Hepatocyte (in vitro differentiated cells): Measurements from ENCODE around the gene EPDR1. TPM values are rescaled to one million over a fixed set of nuclear protein-coding genes. Genes with fewer than 3 reads are reported as not detected.

Experiments
- DNase-seq: peaks from one replicate; pipeline ENCODE4 v3.0.0-alpha.2; 2016; ENCODE audit warnings: low spot score
- H2AFZ ChIP-seq: fragments of 200-600 bp; sonication (generic); 2 replicates; pipeline ENCODE4 v1.6.0; 2016; ENCODE audit warnings: antibody characterized with exemption, mild to moderate bottlenecking
- H3K27ac ChIP-seq: fragments of 200-600 bp; sonication (generic); 2 replicates; pipeline ENCODE4 v1.5.1; 2016; ENCODE audit warnings: mild to moderate bottlenecking
- H3K27me3 ChIP-seq: fragments of 200-600 bp; sonication (generic); 2 replicates; pipeline ENCODE4 v1.6.1; 2016
- H3K36me3 ChIP-seq: fragments of 200-600 bp; sonication (generic); replicated peaks from 2 replicates; pipeline ENCODE4 v1.5.1; 2016; ENCODE audit warnings: low read depth; ENCODE audit not compliant: insufficient read depth
- H3K4me1 ChIP-seq: fragments of 200-600 bp; sonication (generic); 2 replicates; pipeline ENCODE4 v1.5.1; 2016; ENCODE audit warnings: mild to moderate bottlenecking, moderate library complexity; ENCODE audit not compliant: insufficient read depth
- H3K4me2 ChIP-seq: fragments of 200-600 bp; sonication (generic); 2 replicates; pipeline ENCODE4 v1.6.0; 2016
- H3K4me3 ChIP-seq: fragments of 200-600 bp; sonication (generic); 2 replicates; pipeline ENCODE4 v1.5.1; 2016; ENCODE audit warnings: mild to moderate bottlenecking
- H3K79me2 ChIP-seq: fragments of 200-600 bp; sonication (generic); 2 replicates; pipeline ENCODE4 v1.6.0; 2017; ENCODE audit warnings: mild to moderate bottlenecking
- H3K9me2 ChIP-seq: fragments of 200-600 bp; sonication (generic); replicated peaks from 2 replicates; pipeline ENCODE4 v1.6.0; 2017; ENCODE audit warnings: mild to moderate bottlenecking; ENCODE audit not compliant: insufficient read depth
- H3K9me3 ChIP-seq: fragments of 200-600 bp; sonication (generic); 2 replicates; pipeline ENCODE4 v1.5.1; 2016; ENCODE audit warnings: low read depth, mild to moderate bottlenecking
- H4K20me1 ChIP-seq: fragments of 200-600 bp; sonication (generic); 2 replicates; pipeline ENCODE4 v1.6.0; 2016; ENCODE audit warnings: mild to moderate bottlenecking; ENCODE audit not compliant: insufficient read depth, poor library complexity, severe bottlenecking
- CTCF ChIP-seq: fragments of 200-600 bp; sonication (generic); IDR thresholded peaks from 2 replicates; pipeline ENCODE4 v1.5.1; 2016; ENCODE audit warnings: antibody characterized with exemption, mild to moderate bottlenecking; ENCODE audit not compliant: poor library complexity
- EZH2 ChIP-seq: fragments of 200-600 bp; sonication (generic); IDR thresholded peaks from 2 replicates; pipeline ENCODE4 v1.6.1; 2016; ENCODE audit warnings: antibody characterized with exemption, mild to moderate bottlenecking, borderline replicate concordance
- EZH2phosphoT487 ChIP-seq: fragments of 200-600 bp; sonication (generic); IDR thresholded peaks from one replicate; pipeline ENCODE4 v1.6.1; 2018; ENCODE audit warnings: antibody characterized with exemption, mild to moderate bottlenecking, low read depth, moderate library complexity; ENCODE audit not compliant: unreplicated experiment, severe bottlenecking
- WGBS: methylation state at CpG from one replicate; pipeline ENCODE4 v1.1.6; 2016; ENCODE audit warnings: low lambda C conversion rate; ENCODE audit errors: missing lambda C conversion rate; 5-methylcytosine and 5-hydroxymethylcytosine counted together
- polyA plus RNA-seq: library from polyadenylated mRNA; unstranded; fragments of >200 nt; fragmentation: Nextera tagmentation; extraction: Ambion mirVana; gene quantifications from 2 replicates; pipeline ENCODE4 v1.2.1, GENCODE V29; 2016
- total RNA-seq: library from RNA; depleted of rRNA; stranded (reverse); fragments of >200 nt; gene quantifications from 2 replicates; pipeline ENCODE4 v1.2.3, GENCODE V29; 2014

Gene EPDR1
- total and polyA plus RNA-seq, 2 experiments from 2014 or later: 6.8 to 12.2 TPM

DNA sequence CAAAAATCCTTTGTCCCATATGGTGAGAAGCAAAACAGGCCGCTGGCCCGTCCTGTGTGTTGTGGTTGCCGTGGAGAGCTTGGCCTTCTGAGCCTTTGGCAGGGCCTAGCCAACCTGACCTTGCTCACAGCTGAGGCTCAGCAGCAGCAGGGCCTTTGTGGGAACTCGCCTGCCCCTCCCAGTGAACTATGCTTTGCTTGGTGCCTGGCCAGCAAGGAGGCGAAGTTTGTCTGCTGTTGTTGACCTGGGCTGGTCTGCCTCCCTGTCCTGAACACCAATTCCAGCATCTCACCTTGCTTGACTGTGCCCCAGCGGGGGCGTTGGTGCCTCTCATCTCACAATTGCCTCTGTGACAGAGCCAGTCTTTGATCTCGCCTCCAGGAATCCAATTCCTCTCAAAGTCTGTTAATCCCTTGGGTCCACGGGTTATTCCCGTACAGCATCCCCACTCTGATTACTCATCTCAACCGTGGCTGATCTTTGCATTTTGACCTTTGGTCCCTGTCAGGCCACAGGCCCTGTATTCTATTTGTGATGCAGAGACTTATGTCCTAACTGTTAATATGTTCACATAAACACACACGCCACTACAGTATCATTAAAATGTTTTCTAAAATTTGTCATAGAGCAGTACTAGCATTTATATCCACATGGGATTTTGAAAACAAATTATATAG, 22.6 kb downstream of the EPDR1 start:
- Histone ChIP-seq H3K4me1 (peaks cover 7% of the 10 kb centered on the region), H3K79me2 (no peaks in the 10 kb centered on the region), H3K4me2 (no peak overlapping the region), H3K9me3 (no peaks in the 10 kb centered on the region), H3K27ac (peak overlapping the region; percentile 68), H3K36me3 (no peaks in the 10 kb centered on the region), H2AFZ (no peak overlapping the region), H3K4me3 (no peak overlapping the region), H4K20me1 (no peaks in the 10 kb centered on the region), H3K9me2 (no peaks in the 10 kb centered on the region), H3K27me3 (no peaks in the 10 kb centered on the region)
- TF ChIP-seq CTCF: no peak
- TF ChIP-seq EZH2: no peak
- no peak for TF ChIP-seq EZH2phosphoT487
- WGBS: 44% methylated on average over 12 of the region's 12 CpGs
- peak; percentile 75 for DNase-seq

- no peak for DNase-seq
- H4K20me1 ChIP-seq: no peaks in the 10 kb centered on the region
- H3K27me3 ChIP-seq: no peaks in the 10 kb centered on the region
- no peak overlapping the region for H2AFZ ChIP-seq
- no peaks in the 10 kb centered on the region for H3K36me3 ChIP-seq
- peaks cover 7% of the 10 kb centered on the region for H3K4me1 ChIP-seq
- no peak overlapping the region for H3K4me3 ChIP-seq
- H3K9me2 ChIP-seq: no peaks in the 10 kb centered on the region
- H3K4me2 ChIP-seq: no peak overlapping the region
- no peaks in the 10 kb centered on the region for H3K9me3 ChIP-seq
- WGBS: 90% methylated on average over 8 of the region's 8 CpGs
- no peak for TF ChIP-seq EZH2
- TF ChIP-seq EZH2phosphoT487: no peak
- TF ChIP-seq CTCF: no peak
- no peaks in the 10 kb centered on the region for H3K79me2 ChIP-seq
- H3K27ac ChIP-seq: peak overlapping the region; percentile 43
Observed at GRCh38 chr7:37943905-37944736, 23.7 kb downstream of the EPDR1 start.

DNA sequence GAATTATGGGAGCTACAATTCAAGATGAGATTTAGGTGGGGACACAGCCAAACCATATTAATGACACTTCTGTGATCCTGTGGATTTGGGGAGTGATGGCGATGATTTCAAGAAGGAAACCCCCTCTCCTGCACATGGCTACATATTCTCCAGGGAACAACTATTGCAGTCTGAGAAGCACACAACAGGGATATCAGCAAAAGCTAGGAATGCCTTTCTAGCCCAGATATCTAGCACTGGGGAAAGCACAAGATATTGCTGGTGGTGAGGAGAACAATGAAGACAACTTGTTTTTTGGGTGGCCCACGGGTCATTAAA, 24.3 kb downstream of the EPDR1 start:
- Histone ChIP-seq H3K79me2 (no peaks in the 10 kb centered on the region), H3K27ac (no peak overlapping the region), H2AFZ (no peak overlapping the region), H3K9me2 (no peaks in the 10 kb centered on the region), H3K4me2 (no peak overlapping the region), H3K36me3 (no peaks in the 10 kb centered on the region), H3K4me1 (peaks cover 7% of the 10 kb centered on the region), H3K9me3 (no peaks in the 10 kb centered on the region), H4K20me1 (no peaks in the 10 kb centered on the region), H3K4me3 (no peak overlapping the region), H3K27me3 (no peaks in the 10 kb centered on the region)
- TF ChIP-seq EZH2phosphoT487 (no peak), EZH2 (no peak), CTCF (no peak)
- WGBS: 80% methylated on average over 2 of the region's 2 CpGs
- no peak for DNase-seq
